ENCODE results near the gene DNMT1. TPM values are rescaled to one million over a fixed set of nuclear protein-coding genes. Genes with fewer than 3 reads are reported as not detected.
"Not testable (repeated sequence)": the region's sequence is repeated elsewhere in the genome, so short reads cannot be mapped to it uniquely, and the experiment has no call there.

DNMT1 gene
- total RNA-seq, 1 donor from 2014 or later: 70.8 TPM

DNA sequence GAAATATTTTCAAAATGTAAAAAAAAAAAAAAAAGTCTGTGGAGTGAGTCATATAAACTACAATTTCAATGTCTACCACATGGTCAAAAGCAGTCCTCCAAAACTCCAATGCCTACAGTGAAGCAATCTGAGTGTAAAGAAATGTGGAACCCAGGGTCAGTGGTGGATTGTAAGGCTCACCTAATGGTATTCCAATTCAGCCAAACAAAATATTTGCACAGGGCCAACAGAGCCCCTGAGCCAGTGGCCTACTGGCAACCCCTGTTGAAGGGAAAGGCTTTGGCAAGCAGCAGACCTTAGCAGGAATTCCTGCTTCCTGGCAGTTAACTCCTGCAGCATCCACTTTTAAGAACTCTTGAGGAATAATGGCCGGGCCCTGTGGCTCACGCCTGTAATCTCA lies 3.4 kb downstream of the DNMT1 start:
- ATAC-seq: peak; percentile 77
- intact Hi-C loops (cut with DNase I): no loop called here
- peak; percentile 64 for DNase-seq (ENCODE audit: low spot score)

DNA sequence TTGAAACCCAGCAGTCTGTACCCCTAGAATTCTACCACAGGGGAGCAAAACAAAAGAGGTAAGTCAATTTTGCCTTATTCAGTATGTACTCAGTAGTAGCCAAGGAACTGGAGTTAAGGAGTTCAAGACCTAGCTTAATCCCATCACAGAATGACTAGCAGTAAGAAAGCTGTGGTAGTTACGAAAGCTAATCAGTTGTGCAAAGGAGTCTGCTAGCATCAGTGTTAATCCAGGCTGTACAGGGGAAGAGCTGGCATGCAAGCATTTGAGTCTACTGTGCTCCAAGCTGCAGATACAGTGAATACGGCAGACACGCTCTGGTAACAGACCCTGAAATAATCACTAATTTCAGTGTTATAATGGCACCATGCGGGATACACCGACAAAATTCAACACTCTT lies 4.7 kb downstream of the DNMT1 start:
- intact Hi-C loops (cut with DNase I): no loop called here
- no peak for DNase-seq (ENCODE audit: low spot score)
- ATAC-seq: no peak

DNA sequence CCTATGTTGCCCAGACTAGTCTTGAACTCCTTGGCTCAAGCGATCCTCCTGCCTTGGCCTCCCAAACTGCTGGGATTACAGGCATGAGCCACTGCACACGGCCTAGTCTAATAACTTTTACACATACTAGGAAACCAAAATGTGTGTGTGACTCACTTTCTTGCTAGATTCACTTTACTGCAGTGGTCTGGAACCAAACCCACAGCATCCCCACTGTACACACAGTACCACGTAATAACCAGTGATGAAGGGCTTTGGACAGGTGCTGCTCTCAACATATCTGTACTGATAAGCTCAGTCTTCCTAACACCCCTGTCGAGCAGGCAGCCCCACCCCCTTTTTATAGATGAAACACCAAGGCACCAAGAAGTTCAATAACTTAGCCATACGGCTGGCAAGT lies 5.1 kb downstream of the DNMT1 start:
- ATAC-seq (no peak), DNase-seq (ENCODE audit: low spot score) (no peak)
- intact Hi-C loops (cut with DNase I): no loop called here

DNA sequence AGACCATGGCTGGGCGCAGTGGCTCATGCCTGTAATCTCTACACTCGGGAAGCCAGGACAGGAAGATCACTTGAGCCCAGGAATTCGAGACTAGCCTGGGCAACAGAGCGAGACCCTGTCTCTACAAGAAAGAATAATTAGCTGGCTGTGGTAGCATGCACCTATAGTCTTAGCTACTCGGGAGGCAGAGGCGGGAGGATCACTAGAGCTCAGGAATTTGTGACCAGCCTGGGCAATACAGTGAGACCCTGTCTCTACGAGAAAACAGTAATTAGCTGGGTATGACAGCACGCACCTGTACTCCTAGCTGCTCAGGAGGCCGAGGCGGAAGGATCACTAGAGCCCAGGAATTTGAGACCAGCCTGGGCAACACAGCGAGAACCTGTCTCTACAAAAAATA lies 7.4 kb downstream of the DNMT1 start:
- ATAC-seq (no peak), DNase-seq (ENCODE audit: low spot score) (no peak)
- intact Hi-C loops (cut with DNase I): no loop called here

DNA sequence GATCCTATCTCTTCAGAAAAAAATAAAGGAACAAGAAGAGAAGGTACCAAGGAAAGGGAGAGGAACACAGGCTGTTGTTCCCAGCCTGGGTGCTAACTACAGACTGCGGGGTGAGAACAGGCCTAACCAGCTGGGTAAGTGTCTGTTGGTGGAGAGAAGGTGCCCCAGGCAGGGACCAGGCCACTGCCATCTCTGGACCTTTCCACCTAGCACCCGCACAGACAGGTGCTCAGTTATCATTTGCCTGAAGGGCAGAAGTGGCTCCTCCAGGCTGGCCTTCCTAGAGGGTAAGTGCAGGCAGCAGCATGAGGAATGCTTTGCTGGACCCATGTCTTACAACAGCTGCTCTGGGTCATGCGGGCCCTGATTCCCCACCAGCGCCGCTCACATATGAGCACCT lies 10.1 kb downstream of the DNMT1 start:
- intact Hi-C loops (cut with DNase I): no loop called here
- ATAC-seq (no peak), DNase-seq (ENCODE audit: low spot score) (no peak)

DNA sequence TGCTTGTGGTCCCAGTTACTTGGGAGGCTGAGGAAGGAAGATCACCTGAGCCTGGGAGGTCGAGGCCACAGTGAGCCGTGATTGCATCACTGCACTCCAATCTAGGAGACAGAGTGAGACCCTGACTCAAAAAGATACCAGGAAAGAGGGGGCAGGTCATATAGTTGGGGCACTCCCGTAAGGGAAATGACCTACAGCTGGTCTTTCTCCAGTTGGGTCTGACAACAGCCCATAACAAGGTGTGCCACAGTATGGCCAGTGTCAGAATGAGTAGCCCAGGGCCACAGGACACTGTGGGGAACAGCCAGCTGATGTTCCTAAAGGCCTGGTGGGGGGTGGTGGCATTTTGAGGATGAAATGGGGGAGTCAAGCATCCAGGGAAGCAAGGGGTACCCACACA lies 10.8 kb downstream of the DNMT1 start:
- intact Hi-C loops (cut with DNase I): no loop called here
- ATAC-seq (no peak), DNase-seq (ENCODE audit: low spot score) (no peak)

DNA sequence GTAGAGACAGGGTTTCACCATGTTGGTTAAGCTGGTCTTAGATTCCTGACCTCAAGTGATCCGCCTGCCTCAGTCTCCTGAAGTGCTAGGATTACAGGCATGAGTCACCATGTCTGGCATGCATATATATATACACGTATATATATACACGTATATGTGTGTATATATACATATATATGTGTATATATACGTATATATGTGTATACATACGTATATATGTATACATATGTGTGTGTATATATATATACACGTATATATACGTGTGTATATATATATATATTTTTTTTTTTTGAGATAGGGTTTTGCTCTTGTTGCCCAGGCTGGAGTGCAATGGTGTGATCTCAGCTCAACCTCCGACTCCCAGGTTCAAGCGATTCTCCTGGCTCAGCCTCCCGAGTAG lies 11.9 kb downstream of the DNMT1 start:
- intact Hi-C loops (cut with DNase I): no loop called here
- no peak for ATAC-seq

DNA sequence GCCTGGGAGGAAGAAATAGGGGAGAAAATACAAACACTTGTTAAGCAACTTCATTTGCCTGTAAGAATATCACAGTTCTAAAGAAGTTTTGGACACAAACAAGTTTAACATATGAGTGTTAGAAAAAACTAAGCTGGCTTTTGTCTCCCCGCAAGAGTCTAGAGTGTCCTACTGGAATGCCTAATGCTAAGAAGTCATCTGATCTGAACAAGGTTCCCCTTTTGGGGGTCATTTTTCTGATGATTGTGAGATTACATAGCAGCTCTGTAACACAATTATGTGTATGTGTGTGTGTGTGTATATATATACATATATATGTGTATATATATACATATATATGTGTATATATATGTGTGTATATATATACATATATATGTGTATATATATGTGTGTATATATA lies 12.7 kb downstream of the DNMT1 start:
- intact Hi-C loops (cut with DNase I): no loop called here
- DNase-seq (ENCODE audit: low spot score) (no peak), ATAC-seq (no peak)

More for the DNA sequence above, 11.9 kb downstream of the DNMT1 start:
- DNase-seq (ENCODE audit: low spot score): no peak

DNA sequence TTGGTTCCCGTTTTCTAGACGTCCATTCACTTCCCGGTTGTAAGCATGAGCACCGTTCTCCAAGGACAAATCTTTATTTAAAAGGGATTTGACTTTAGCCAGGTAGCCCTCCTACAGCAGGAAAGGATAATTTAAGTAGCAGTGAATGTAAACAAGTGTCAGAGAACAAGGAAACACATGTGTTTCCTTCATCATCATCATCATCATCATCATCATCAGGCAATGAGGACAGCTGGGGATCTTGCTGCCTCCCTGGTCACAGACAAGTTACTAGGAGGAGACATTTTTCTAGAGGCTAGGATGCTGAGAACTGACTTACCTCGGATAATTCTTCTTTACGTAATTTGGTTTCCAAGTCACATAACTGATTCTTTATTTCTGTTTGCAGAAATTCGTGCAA lies 14.3 kb downstream of the DNMT1 start:
- DNase-seq (ENCODE audit: low spot score) (no peak), ATAC-seq (no peak)
- intact Hi-C loops (cut with DNase I): no loop called here

DNA sequence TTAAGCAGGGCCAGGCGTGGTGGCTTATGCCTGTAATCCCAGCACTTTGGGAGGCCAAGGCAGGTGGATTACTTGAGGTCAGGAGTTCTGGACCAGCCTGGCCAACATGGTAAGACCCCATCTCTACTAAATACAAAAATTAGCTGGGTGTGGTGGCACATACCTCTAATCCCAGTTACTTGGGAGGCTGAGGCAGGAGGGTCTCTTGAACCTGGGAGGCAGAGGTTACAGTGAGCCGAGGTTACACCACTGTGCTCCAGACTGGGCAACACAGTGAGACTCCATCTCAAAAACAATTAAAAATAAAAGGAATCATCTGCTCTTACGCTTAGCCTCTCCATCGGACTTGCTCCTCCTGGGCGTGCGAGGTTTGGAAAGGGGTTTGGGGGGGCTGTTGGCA lies 14.7 kb downstream of the DNMT1 start:
- ATAC-seq; intact Hi-C loops (cut with DNase I); DNase-seq (ENCODE audit: low spot score): not testable (repeated sequence)

DNA sequence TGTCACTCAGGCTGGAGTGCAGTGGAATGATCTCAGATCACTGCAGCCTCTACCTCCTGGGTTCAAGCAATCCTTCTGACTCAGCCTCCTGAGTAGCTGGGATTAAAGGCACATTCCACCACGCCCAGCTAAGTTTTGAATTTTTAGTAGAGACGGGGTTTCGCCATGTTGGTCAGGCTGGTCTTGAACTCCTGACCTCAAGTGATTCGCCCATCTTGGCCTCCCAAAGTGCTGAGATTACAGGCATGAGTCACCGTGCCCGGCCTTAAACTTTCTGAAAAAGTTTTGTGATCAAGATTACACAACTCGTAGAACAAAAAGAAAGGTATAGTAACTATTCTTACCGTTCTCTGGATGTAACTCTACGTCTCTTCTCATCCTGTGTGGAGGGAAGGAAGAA lies 21.2 kb downstream of the DNMT1 start:
- DNase-seq (ENCODE audit: low spot score) (no peak), ATAC-seq (no peak)
- intact Hi-C loops (cut with DNase I): no loop called here

DNA sequence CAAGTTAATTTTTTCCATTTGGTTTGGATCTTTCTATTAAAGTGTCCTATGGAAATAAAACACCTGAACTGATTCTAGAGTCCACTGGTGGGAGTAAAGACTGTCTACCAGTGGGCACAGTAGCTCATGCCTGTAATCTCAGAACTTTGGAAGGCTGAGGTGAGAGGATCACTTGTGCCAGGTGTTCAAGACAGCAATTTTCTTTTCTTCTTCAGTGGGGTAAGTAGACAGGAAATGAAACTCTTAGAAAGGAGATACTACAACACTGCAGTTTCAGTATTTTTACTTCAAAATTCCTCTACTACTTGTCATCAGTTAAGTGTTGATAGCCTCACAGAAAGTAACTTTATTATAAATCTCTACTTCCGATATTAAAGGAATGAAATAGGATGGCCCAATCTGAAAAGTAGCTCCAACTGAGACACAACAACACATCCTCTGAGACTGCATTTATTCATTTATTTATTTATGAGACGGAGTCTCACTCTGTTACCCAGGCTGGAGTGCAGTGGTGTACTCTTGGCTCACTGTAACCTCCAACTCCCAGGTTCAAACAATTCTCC lies 26.3 kb downstream of the DNMT1 start:
- DNase-seq (ENCODE audit: low spot score) (no peak), ATAC-seq (no peak)
- intact Hi-C loops (cut with DNase I): no loop called here

DNA sequence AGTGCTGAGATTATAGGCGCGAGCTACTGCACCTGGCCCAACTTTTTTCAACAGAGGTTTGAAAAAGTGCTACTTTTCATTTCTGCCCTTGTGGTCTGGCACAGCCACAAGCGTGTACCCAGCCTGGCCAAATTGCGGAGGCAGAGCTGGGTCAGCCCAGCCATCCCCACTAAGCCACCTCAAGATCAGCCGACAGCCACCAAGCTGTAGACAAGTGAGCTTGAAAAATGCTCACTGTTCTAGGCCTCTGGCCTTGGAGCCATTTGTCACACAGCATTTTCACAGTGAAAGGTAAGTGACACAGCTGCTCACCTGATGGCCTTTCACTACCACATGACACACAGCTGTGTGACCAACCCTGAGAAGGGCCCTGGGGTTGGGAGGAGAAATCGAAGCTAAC lies 27.3 kb downstream of the DNMT1 start:
- DNase-seq (ENCODE audit: low spot score): no peak
- intact Hi-C loops (cut with DNase I): no loop called here
- ATAC-seq: no peak

DNA sequence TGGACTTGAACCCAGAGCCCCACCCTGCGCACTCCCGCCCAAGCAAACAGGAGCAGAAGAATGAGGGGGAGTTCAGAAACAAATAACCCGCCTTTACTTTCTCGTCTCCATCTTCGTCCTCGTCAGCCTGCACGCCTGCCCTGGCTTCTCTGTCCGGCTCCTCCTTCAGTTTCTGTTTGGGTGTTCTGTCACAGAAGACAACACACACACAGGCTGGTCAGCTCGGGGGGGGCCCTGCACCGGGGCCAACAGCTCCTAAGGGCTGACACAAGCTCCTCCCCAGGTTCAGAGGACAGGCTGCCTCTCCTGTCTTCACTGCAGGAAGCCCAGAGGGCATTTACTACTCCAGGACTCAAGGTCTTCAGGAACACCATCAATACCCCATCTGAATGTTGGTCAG lies 28.3 kb downstream of the DNMT1 start:
- ATAC-seq; DNase-seq (ENCODE audit: low spot score); intact Hi-C loops (cut with DNase I): not testable (repeated sequence)

DNA sequence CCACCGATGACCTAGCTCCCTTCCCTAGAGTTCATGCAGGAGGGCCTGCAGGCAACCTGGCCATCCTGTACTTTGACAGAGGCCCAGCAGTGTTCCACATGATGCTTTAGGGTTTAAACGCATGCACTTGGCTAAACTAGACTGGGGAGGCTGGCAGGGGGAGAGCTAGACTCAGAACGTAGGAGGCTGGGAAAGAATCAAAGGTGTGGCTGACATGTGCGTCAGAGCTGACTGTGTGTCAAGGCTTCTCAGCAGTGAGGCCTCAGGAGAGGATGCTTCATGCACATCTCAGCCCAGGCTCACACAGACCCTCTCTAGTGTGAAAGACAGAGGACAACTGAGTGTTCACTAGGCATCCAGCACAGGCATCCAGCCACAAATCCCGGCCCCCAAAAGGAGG lies 28.7 kb downstream of the DNMT1 start:
- intact Hi-C loops (cut with DNase I): no loop called here
- ATAC-seq (no peak), DNase-seq (ENCODE audit: low spot score) (no peak)

DNA sequence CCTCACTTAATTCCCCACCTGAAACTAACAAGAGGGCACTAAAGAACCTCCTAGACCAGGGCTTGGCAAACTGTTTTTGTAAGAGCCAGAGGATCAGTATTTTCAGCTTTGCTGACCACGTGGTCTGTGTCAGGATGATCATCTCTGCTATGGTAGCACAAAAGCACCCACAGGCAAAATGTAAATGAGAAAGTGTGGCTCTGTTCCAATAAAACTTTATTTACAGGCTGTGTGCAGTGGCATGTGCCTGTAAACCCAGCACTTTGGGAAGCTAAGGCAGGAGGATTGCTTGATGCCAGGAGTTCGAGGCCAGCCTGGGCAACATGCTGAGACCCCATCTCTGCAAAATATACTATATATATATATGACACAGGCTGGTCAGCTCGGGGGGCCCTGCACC lies 31.2 kb downstream of the DNMT1 start:
- no peak for DNase-seq (ENCODE audit: low spot score)
- intact Hi-C loops (cut with DNase I): no loop called here
- ATAC-seq: no peak

DNA sequence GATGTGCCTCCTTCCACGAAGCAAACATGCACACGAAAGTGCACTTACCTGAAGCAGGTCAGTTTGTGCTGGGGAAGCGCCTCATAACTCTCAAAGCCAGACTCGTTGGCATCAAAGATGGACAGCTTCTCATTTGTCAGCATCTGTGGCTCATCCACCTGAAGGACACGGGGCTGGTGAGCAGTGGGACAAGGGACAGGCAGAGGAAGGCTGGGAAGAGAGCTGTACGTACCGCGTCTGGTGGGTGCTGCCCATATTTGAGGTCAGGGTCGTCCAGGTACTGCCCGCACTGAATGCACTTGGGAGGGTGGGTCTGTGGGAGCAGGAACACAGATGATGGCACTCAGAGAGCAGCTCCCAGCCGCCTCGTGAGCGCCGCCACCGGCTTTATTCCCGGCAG lies 35.1 kb downstream of the DNMT1 start:
- intact Hi-C loops (cut with DNase I): no loop called here
- no peak for ATAC-seq
- no peak for DNase-seq (ENCODE audit: low spot score)

DNA sequence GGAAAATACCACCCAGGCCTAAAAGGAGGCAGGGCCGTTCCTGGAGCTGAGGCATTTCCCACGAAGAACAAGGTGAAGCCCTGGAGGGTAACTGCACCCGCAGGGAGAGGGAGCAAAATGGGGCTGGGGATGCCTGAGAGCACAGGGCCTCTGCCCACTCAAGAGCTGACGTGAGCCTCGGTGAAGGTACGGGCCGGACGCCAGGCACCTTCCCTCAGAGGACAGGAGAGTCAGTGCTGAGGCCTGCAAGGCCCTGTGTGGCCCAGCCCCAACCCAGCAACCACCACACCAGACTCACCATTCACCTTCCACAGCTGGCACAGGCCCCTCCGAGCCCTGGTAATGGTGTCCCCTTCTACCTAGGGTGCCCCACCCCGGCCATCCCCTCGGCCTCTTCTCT lies 36.3 kb downstream of the DNMT1 start:
- ATAC-seq (no peak), DNase-seq (ENCODE audit: low spot score) (no peak)
- intact Hi-C loops (cut with DNase I): no loop called here

DNA sequence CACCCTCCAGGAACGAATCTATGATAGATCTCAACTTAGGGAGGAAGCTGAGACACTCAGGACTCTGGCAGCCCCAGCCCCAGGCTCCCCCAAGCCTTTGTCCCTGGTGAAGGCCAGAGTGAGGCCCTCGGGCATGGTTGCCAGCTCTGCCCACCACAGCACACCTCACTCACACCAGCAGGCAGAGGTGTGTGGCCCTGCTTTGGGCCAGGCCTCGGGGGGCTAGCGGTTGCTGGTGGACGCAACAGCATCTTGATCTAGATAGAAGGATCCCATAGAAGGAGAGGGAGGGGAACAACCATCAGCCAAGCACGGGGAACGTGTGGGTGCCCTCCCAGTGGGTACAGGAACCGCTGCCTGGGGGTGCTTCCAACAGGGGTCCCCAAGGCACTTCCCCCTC lies 36.7 kb downstream of the DNMT1 start:
- no peak for ATAC-seq
- DNase-seq (ENCODE audit: low spot score): no peak
- intact Hi-C loops (cut with DNase I): no loop called here

DNA sequence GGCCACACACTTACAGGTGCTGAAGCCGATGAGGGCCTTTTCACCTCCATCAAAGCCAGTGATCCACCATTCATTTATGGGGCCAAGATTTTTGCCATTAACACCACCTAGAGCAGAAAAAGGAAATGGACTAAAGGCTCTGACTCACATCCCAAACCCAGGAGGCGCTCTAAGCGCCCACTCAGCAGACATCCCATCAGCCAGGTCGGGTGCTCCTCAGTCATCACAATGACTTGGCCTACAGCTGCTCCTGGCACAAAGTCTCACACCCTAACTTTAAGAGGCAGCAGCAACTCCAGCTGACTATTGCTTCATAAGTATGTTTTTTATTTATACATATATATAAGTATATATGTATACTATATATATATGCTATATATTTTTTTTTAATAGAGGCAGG lies 38.9 kb downstream of the DNMT1 start:
- DNase-seq (ENCODE audit: low spot score): no peak
- no peak for ATAC-seq
- intact Hi-C loops (cut with DNase I): no loop called here

DNA sequence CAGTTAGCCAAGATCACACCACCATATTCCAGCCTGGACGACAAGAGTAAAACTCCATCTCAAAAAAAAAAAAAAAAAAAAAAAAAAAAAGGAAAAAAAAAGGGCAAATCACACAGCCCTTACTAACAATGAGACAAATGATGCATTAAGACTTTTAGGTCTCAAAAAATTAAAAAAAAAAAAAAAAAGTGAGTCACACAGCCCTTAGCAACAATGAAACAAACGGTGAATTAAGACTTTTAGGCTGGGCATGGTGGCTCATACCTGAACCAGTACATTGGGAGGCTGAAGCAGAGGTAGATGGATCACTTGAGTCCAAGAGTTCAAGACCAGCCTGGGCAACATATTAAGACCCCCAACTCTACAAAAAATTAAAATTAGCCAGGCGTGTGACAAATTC lies 42.7 kb downstream of the DNMT1 start:
- intact Hi-C loops (cut with DNase I): no loop called here
- no peak for ATAC-seq
- DNase-seq (ENCODE audit: low spot score): no peak

DNA sequence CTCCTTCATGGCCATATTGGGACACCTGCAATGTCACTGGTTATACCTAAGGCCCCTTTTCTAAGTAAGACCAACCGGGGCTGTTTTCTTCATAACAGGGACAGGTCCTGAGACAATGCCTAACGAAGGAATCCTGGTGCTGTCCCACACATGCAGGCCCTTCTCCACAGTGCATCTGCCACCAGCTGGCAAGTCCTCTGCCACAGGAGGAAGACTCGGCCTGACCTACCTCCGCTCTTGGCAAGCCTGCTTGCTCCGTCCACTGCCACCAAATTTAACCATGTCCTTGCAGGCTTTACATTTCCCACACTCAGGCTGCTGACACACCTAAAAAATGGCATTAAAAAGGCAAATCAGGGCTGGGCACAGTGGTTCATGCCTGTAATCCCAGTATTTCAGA lies 43.2 kb downstream of the DNMT1 start:
- no peak for ATAC-seq
- intact Hi-C loops (cut with DNase I): no loop called here
- DNase-seq (ENCODE audit: low spot score): no peak
